ENCODE measurements around the gene SF3B1.
A peak's percentile ranks its signal among the peaks of the same experiment; 100 is the strongest.

The SF3B1 gene

GRCh38 chr2:197453123-197453913 lies 18.5 kb upstream of the SF3B1 start, which contains the start of gene COQ10B (continued):
- TF ChIP-seq, protein P1, sequence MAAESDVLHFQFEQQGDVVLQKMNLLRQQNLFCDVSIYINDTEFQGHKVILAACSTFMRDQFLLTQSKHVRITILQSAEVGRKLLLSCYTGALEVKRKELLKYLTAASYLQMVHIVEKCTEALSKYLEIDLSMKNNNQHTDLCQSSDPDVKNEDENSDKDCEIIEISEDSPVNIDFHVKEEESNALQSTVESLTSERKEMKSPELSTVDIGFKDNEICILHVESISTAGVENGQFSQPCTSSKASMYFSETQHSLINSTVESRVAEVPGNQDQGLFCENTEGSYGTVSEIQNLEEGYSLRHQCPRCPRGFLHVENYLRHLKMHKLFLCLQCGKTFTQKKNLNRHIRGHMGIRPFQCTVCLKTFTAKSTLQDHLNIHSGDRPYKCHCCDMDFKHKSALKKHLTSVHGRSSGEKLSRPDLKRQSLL (tag by site-specific recombination; IDR thresholded peaks at IDR 0.05): 0 out of 2 replicates have a peak, but pooled peaks have one; percentile 12
- TF ChIP-seq SALL2 (tag by site-specific recombination; IDR thresholded peaks at IDR 0.05; ENCODE audit: borderline replicate concordance) (no peak), KLF10 (tag by site-specific recombination; IDR thresholded peaks at IDR 0.05) (peak; percentile 67), ZNF184 (tag by site-specific recombination; IDR thresholded peaks at IDR 0.05) (no peak), REPIN1 (tag by site-specific recombination; IDR thresholded peaks at IDR 0.05; ENCODE audit: low read depth) (0 out of 2 replicates have a peak, but pooled peaks have one; percentile 11), ZNF324 (tag by site-specific recombination; IDR thresholded peaks at IDR 0.05) (0 out of 2 replicates have a peak, but pooled peaks have one; percentile 71), OSR2 (tag by site-specific recombination; IDR thresholded peaks at IDR 0.05) (no peak), SCRT2 (tag by site-specific recombination; IDR thresholded peaks at IDR 0.05) (no peak), ZNF146 (tag by site-specific recombination; IDR thresholded peaks at IDR 0.05) (0 out of 2 replicates have a peak, but pooled peaks have one; percentile 27), ZNF449 (tag by site-specific recombination; IDR thresholded peaks at IDR 0.05) (no peak), SP2 (tag by site-specific recombination; IDR thresholded peaks at IDR 0.05) (peak; percentile 98), ZNF473 (tag by site-specific recombination; IDR thresholded peaks at IDR 0.05) (no peak), ZNF394 (tag by site-specific recombination; IDR thresholded peaks at IDR 0.05; ENCODE audit: borderline replicate concordance) (no peak), ZNF510 (tag by site-specific recombination; IDR thresholded peaks at IDR 0.05; ENCODE audit: insufficient replicate concordance) (no peak), ZFP37 (tag by site-specific recombination; IDR thresholded peaks at IDR 0.05) (peak; percentile 82; the same call in 1 of the 2 replicates), ZNF433 (tag by site-specific recombination; IDR thresholded peaks at IDR 0.05; ENCODE audit: low read depth) (no peak), ZNF37A (tag by site-specific recombination; IDR thresholded peaks at IDR 0.05) (no peak), ZNF24 (tag by site-specific recombination; IDR thresholded peaks at IDR 0.05) (peak; percentile 41; the same call in 1 of the 2 replicates), ZNF544 (tag by site-specific recombination; IDR thresholded peaks at IDR 0.05) (no peak), KLF7 (tag by site-specific recombination; IDR thresholded peaks at IDR 0.05; ENCODE audit: borderline replicate concordance) (no peak), ZNF174 (tag by site-specific recombination; IDR thresholded peaks at IDR 0.05) (no peak), ZNF791 (tag by site-specific recombination; IDR thresholded peaks at IDR 0.05) (no peak), GLIS1 (tag by site-specific recombination; IDR thresholded peaks at IDR 0.05) (peak; percentile 57), PRDM2 (tag by site-specific recombination; IDR thresholded peaks at IDR 0.05; ENCODE audit: borderline replicate concordance) (no peak), ZNF514 (tag by site-specific recombination; IDR thresholded peaks at IDR 0.05) (no peak)
- TF ChIP-seq, protein P2, sequence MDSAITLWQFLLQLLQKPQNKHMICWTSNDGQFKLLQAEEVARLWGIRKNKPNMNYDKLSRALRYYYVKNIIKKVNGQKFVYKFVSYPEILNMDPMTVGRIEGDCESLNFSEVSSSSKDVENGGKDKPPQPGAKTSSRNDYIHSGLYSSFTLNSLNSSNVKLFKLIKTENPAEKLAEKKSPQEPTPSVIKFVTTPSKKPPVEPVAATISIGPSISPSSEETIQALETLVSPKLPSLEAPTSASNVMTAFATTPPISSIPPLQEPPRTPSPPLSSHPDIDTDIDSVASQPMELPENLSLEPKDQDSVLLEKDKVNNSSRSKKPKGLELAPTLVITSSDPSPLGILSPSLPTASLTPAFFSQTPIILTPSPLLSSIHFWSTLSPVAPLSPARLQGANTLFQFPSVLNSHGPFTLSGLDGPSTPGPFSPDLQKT (IDR thresholded peaks at IDR 0.05; ENCODE audit: borderline replicate concordance, low read depth, low read length): no peak; the same call in 1 of the 2 replicates
